GM18502 (cell line): ENCODE data around the gene CPXM2.

Experiments used
- ATAC-seq: cut with Tn5 transposase; IDR thresholded peaks from one replicate; pipeline ENCODE4 v1.9.1; 2021; ENCODE audit warnings: mild to moderate bottlenecking; ENCODE audit not compliant: unreplicated experiment, poor library complexity

Gene CPXM2

DNA sequence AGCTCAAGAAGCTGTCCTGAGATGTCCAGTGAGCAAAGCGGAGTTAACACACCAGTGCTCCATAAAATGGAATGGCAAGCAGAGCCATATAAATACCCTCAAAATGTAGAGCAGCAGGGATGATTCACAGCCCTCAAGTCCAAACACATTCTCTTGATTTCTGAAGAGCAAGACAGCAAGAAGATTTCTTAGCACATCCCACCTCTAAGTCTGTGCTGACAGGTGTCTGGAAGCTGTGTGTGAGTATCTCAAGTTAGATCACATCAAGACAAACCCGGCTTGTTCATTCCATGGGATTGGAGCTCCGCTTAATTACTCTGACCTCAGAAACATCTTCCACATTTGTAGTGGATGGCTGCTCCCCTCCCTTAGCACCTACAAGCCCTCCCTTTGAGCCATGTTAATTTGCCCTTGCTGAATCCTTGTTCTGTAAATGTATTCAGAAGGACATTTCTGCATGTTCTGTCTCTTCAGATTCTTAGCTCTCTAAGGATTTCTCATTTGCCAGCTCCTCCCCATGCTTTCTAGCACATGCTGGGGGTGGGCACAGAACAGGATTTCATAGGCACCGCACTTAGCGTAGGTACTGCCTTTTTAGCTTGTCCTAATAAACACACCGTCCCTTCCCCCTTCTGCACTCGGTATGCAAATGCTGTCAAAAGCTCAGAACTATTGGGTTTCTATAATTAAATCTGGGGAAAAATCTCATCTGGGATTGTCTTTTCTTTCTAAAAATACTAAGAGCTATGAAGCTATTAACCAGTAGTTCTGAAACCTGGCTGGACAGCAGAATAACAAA, 112.7 kb downstream of the CPXM2 start:
- ATAC-seq: no peak

DNA sequence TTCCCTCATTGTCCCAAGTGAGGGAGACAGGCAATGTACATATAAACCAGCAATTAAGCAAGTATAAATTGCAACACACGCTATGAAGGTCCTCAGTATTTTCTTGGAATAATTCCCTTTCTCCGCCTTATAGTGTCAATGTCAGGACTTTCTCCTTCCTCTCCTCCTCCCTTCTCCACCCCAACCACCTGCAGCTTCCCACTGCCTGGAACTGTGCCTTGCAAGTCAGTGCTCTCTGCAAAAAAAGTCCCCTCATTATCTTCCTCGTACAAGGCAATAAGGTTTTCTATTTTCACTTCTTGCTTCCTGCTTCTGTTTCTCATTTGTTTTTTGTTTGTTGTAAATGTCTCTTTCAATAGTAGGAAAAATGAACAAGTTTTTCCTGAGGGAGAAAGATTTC, 113.7 kb downstream of the CPXM2 start:
- no peak for ATAC-seq

- no peak for ATAC-seq
These were observed 117.4 kb downstream of the CPXM2 start for GRCh38 chr10:123774132-123774742.

DNA sequence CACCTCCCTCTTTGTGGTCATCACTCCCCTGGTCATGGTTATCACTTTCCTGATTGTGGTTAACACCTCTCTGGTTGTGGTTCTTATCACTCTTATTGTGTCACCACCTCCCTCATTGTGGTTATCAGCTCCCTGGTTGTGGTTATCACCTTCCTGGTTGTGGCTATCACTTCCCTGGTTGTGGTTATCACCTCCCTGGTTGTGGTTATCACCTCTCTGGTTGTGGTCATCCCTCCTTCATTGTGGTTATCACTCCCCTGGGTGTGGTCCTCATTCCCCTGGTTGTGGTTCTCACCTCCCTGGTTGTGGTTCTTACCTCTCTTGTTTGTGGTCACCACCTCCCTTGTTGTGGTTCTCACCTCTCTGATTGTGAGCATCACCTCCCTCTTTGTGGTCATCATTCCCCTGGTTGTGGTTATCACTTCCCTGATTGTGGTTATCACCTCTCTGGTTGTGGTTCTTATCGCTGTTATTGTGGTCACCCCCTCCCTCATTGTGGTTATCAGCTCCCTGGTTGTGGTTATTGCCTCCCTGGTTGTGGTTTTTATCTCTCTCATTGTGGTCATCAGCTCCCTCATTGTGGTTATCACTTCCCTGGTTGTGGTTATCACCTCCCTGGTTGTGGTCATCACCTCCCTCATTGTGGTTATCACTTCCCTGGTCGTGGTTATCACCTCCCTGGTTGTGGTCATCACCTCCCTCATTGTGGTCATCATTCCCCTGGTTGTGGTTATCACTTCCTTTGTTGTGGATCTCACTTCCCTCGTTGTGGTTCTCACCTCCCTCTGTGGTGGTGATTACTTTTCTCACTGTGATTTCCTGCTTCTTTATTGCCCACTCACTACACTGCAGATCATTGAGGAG, 118.7 kb downstream of the CPXM2 start:
- ATAC-seq: no peak

DNA sequence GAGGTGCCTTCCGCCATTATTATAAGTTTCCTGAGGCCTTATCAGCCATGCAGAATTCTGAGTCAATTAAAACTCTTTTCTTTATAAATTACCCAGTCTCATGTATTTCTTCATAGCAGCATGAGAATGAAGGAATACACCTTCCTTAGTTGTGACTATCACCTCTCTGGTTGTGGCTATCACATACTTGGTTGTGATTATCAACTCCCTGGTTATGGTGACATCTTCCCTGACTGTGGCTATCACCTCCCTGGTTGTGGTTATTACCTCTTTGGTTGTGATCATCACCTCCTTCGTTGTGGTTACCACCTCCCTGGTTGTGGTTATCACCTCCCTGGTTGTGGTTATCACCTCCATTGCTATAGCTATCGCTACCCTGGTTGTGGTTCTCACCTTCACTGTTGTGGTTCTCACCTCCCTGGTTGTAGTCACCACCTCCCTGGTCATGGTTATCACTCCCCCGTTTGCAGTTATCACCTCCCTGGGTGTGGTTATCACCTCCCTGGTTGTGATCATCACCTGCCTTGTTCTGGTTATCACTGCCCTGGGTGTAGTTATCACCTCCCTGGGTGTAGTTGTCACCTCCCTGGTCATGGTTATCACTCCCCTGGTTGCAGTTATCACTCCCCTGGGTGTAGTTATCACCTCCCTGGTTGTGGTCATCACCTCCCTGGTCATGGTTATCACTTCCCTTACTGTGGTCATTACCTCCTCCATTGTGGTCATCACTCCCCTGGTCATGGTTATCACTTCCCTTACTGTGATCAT, 119.5 kb downstream of the CPXM2 start:
- ATAC-seq: no peak

DNA sequence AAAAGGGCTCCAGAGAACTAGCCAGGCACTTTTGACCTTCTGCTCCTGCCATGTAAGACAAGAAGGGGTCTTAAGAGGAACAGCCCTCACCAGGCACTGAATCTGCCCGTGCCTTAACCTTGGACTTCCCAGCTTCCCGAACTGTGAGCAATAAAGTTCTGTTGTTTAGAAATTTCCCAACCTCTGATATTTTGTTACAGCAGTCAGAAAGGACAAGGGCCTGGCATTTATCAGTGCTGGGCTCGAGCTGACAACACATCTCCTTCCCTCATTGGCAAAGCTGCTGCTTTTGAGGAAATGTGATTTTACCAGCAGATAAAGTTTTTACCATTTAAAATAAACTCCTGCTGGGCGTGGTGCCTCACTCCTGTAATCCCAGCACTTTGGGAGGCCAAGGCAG, 122.0 kb downstream of the CPXM2 start:
- ATAC-seq: no peak

- ATAC-seq: no peak
These were observed 124.8 kb downstream of the CPXM2 start for GRCh38 chr10:123766761-123767160.

DNA sequence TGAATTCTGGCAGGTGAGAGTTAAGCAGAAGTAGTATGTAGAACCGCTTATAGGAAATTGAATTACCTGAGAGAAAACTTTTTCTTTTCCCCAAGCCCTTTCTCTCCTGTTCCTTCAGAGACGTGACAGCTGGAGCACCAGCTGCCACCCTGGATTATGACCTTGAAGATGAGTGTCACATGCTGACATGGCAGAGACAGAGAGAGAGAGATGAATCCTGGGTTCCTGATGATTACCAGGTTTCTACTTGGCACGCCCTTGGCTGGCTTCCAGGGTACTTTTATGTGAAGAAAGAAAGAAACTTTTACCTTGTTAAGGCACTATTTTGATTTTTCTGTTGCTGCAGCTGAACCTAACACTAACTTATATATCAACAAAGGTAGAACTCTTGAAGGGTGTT, 125.6 kb downstream of the CPXM2 start:
- ATAC-seq: no peak

DNA sequence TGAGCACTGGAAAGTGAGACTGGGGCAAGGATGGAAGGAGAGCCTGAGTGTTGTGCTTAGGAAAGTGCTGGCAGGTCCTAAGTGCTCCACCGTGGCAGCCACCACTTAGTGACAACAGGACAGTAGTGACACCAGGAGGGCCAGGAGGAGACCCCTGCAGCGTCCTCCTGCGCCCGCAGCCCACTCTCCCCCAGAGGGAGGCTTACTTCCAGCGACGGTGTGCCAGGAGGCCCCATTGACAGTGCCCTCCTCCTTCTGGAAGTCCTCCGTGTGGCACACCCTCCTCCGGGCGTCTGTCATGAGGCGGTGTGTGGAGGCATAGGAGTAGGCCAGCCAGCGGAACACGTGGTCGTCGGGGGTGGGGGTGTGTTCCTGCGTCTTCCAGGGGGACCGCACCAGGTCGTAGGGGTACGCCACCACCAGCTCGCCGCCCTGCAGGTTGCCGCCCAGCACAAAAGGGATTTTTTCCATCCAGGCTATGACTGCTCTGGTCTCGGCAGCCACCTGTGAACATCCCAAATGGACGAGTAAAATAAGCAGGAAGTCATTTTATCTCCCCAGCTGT, 129.9 kb downstream of the CPXM2 start:
- no peak for ATAC-seq

DNA sequence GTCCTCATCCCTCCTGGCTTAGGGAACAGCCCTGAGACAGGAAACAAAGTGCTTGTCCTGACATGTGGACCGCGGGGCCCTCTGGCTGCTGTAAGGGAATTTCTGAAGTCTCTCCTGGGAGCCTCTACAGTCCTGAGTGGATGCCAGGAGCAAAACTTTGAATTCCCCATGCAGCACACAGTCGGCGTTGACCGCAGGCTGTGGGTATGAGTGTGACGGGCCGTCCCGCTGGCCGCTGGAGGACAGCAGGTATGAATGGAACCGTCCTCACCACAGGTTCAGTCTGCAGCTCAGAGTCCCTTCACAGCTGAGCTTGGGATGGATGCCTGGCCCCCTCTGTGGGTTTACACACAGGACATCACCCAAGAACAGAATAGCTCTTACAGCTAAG, 130.6 kb downstream of the CPXM2 start:
- ATAC-seq: no peak

DNA sequence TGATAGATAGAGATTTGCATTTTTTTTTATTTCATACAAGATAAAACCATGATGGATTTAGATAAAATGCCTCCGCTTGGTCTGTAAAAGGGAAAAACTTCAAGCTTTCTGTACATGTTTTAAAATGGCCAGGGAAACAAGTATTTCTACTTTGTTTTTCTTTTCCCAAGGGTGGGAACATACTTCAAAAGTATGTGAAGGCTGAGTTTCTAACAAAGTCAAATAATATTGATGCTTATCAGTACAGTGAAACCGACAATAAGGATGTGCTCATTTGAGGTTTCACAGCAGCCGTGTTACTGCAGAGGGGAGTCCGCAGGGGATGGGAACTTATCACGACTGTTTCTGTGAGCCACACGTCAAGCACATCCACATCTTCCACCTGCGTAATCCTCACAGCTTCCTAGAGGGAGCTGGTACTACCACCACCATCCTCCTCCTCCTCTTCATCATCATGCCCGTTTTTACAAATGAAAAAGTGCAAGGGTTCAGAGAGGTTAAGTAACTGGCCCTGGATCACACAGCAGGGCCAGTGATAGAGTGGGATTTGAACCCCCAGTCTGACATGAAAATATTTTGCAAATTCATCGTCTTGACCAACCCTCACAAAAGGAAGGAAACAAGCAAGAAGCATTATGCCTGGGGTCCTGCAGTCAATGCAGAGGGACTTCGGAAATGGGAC, 131.1 kb downstream of the CPXM2 start:
- no peak for ATAC-seq

GRCh38 chr10:123759501-123760031, 132.0 kb downstream of the CPXM2 start:
- ATAC-seq: no peak

- no peak for ATAC-seq
These were observed 132.6 kb downstream of the CPXM2 start for GRCh38 chr10:123759041-123759440.

DNA sequence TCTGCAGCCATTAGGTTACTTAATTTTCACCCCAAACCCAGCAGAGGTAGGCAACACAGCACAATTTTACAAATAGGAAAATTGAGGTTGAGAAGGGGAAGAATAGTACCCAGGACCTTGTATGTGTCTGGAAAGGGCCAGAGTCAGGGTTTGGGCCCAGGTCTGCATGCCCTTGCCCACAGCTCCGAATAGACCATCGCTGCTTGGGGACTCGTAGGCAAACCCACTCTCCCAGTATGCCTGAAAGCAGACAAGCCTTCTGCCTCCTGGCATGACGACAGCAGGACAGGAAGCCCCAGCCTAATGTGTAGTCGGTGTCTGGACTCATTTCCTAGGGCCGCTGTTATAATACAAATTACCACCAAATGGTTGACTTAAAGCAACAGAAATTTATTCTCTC, 133.8 kb downstream of the CPXM2 start:
- no peak for ATAC-seq

GRCh38 chr10:123755061-123755460, 136.5 kb downstream of the CPXM2 start:
- no peak for ATAC-seq

DNA sequence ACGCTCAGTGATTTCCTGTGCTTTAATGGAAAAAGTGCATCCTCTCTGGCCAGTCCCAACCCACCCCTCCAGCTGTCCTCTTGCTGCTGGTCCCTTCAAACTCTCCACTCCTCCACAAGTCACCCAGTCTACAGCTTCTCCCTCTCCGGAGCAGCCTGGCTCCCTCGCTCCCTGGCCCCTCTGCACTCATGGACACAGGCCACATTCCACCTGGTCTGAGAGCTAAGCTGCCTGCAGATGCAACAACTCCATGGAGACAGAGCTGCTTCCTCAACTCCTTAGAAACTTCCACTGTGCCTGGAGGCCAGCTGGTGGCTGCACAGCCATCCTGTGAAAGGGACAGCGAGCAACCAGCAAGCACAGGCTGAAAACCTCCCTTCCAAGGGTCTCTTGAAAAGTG, 137.5 kb downstream of the CPXM2 start:
- no peak for ATAC-seq

DNA sequence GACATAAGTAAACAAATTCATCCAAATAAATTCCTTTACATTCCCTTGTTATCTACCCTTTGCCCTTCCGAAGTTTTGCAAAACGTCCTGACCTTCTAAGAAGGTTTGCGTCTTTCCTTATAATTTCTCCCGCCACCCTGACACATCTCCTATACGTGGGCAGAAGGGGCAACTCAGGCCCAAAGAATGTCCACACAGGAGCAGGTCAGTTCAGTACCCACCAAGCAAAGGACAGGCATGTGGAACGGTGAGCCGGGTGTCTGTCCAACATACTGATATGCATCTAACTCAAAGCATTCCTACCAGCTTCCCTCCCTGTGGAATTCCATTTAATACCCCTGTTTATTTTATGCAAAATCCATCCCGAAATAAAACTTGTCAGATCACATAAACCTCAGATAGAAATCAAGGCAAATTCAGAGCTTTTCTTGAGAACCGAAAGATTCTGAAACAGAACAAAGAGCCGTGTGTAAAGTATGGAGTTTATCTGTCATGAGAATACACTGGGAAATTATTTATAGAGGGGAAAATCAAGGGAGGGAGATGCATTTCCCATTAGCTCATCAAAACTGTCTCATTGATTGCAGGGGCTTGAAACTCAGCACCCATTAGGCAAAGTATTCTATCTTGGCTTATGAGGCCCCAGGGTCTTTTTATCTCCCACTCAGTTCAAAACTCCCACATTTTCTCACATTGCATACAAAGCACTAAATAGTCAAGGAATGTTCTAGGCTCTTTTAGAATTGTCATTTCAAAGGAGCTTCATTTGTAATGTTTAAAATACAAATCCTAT, 140.1 kb downstream of the CPXM2 start:
- ATAC-seq: no peak

- ATAC-seq: no peak
These were observed 140.7 kb downstream of the CPXM2 start for GRCh38 chr10:123750901-123751300.

- ATAC-seq: no peak
These were observed 142.9 kb downstream of the CPXM2 start for GRCh38 chr10:123748711-123749110.
